Hepatocyte (in vitro differentiated cells): Measurements from ENCODE around the gene ZNF222. TPM values are rescaled to one million over a fixed set of nuclear protein-coding genes. Genes with fewer than 3 reads are reported as not detected.

Experiments
- DNase-seq: peaks from one replicate; pipeline ENCODE4 v3.0.0-alpha.2; 2016; ENCODE audit warnings: low spot score
- H2AFZ ChIP-seq: fragments of 200-600 bp; sonication (generic); 2 replicates; pipeline ENCODE4 v1.6.0; 2016; ENCODE audit warnings: antibody characterized with exemption, mild to moderate bottlenecking
- H3K27ac ChIP-seq: fragments of 200-600 bp; sonication (generic); 2 replicates; pipeline ENCODE4 v1.5.1; 2016; ENCODE audit warnings: mild to moderate bottlenecking
- H3K27me3 ChIP-seq: fragments of 200-600 bp; sonication (generic); 2 replicates; pipeline ENCODE4 v1.6.1; 2016
- H3K36me3 ChIP-seq: fragments of 200-600 bp; sonication (generic); replicated peaks from 2 replicates; pipeline ENCODE4 v1.5.1; 2016; ENCODE audit warnings: low read depth; ENCODE audit not compliant: insufficient read depth
- H3K4me1 ChIP-seq: fragments of 200-600 bp; sonication (generic); 2 replicates; pipeline ENCODE4 v1.5.1; 2016; ENCODE audit warnings: mild to moderate bottlenecking, moderate library complexity; ENCODE audit not compliant: insufficient read depth
- H3K4me2 ChIP-seq: fragments of 200-600 bp; sonication (generic); 2 replicates; pipeline ENCODE4 v1.6.0; 2016
- H3K4me3 ChIP-seq: fragments of 200-600 bp; sonication (generic); 2 replicates; pipeline ENCODE4 v1.5.1; 2016; ENCODE audit warnings: mild to moderate bottlenecking
- H3K79me2 ChIP-seq: fragments of 200-600 bp; sonication (generic); 2 replicates; pipeline ENCODE4 v1.6.0; 2017; ENCODE audit warnings: mild to moderate bottlenecking
- H3K9me2 ChIP-seq: fragments of 200-600 bp; sonication (generic); replicated peaks from 2 replicates; pipeline ENCODE4 v1.6.0; 2017; ENCODE audit warnings: mild to moderate bottlenecking; ENCODE audit not compliant: insufficient read depth
- H3K9me3 ChIP-seq: fragments of 200-600 bp; sonication (generic); 2 replicates; pipeline ENCODE4 v1.5.1; 2016; ENCODE audit warnings: low read depth, mild to moderate bottlenecking
- H4K20me1 ChIP-seq: fragments of 200-600 bp; sonication (generic); 2 replicates; pipeline ENCODE4 v1.6.0; 2016; ENCODE audit warnings: mild to moderate bottlenecking; ENCODE audit not compliant: insufficient read depth, poor library complexity, severe bottlenecking
- CTCF ChIP-seq: fragments of 200-600 bp; sonication (generic); IDR thresholded peaks from 2 replicates; pipeline ENCODE4 v1.5.1; 2016; ENCODE audit warnings: antibody characterized with exemption, mild to moderate bottlenecking; ENCODE audit not compliant: poor library complexity
- EZH2 ChIP-seq: fragments of 200-600 bp; sonication (generic); IDR thresholded peaks from 2 replicates; pipeline ENCODE4 v1.6.1; 2016; ENCODE audit warnings: antibody characterized with exemption, mild to moderate bottlenecking, borderline replicate concordance
- EZH2phosphoT487 ChIP-seq: fragments of 200-600 bp; sonication (generic); IDR thresholded peaks from one replicate; pipeline ENCODE4 v1.6.1; 2018; ENCODE audit warnings: antibody characterized with exemption, mild to moderate bottlenecking, low read depth, moderate library complexity; ENCODE audit not compliant: unreplicated experiment, severe bottlenecking
- whole genome bisulfite sequencing: methylation state at CpG from one replicate; pipeline ENCODE4 v1.1.6; 2016; ENCODE audit warnings: low lambda C conversion rate; ENCODE audit errors: missing lambda C conversion rate; 5-methylcytosine and 5-hydroxymethylcytosine counted together
- polyA plus RNA-seq: library from polyadenylated mRNA; unstranded; fragments of >200 nt; fragmentation: Nextera tagmentation; extraction: Ambion mirVana; gene quantifications from 2 replicates; pipeline ENCODE4 v1.2.1, GENCODE V29; 2016
- total RNA-seq: library from RNA; depleted of rRNA; stranded (reverse); fragments of >200 nt; gene quantifications from 2 replicates; pipeline ENCODE4 v1.2.3, GENCODE V29; 2014

ZNF222 gene
- total and polyA plus RNA-seq, 2 experiments from 2014 or later: 1.8 to 6.3 TPM

GRCh38 chr19:44005973-44006372 is 19.2 kb upstream of the ZNF222 start:
- no peak for DNase-seq
- Histone ChIP-seq H3K4me1 (peaks cover 10% of the 10 kb centered on the region), H3K27ac (no peak overlapping the region), H4K20me1 (no peaks in the 10 kb centered on the region), H3K79me2 (peaks cover 26% of the 10 kb centered on the region), H3K9me2 (no peaks in the 10 kb centered on the region), H2AFZ (no peak overlapping the region), H3K9me3 (peaks cover 35% of the 10 kb centered on the region), H3K4me2 (no peak overlapping the region), H3K4me3 (no peak overlapping the region), H3K27me3 (no peaks in the 10 kb centered on the region), H3K36me3 (peaks cover 16% of the 10 kb centered on the region)
- WGBS: 100% methylated on average over 1 of the region's 1 CpG
- TF ChIP-seq CTCF (no peak), EZH2phosphoT487 (no peak), EZH2 (no peak)

GRCh38 chr19:44007473-44007872 is 17.7 kb upstream of the ZNF222 start:
- 98% methylated on average over 6 of the region's 6 CpGs for WGBS
- peaks cover 26% of the 10 kb centered on the region for H3K79me2 ChIP-seq
- no peak for DNase-seq
- no peak overlapping the region for H3K27ac ChIP-seq
- H3K4me1 ChIP-seq: peaks cover 5% of the 10 kb centered on the region
- no peaks in the 10 kb centered on the region for H3K9me2 ChIP-seq
- no peak for TF ChIP-seq CTCF
- no peak for TF ChIP-seq EZH2phosphoT487
- no peak for TF ChIP-seq EZH2
- peaks cover 44% of the 10 kb centered on the region for H3K9me3 ChIP-seq
- no peaks in the 10 kb centered on the region for H4K20me1 ChIP-seq
- H2AFZ ChIP-seq: no peak overlapping the region
- no peaks in the 10 kb centered on the region for H3K27me3 ChIP-seq
- no peak overlapping the region for H3K4me2 ChIP-seq
- peaks cover 17% of the 10 kb centered on the region for H3K36me3 ChIP-seq
- no peak overlapping the region for H3K4me3 ChIP-seq

- no peaks in the 10 kb centered on the region for H4K20me1 ChIP-seq
- peaks cover 9% of the 10 kb centered on the region for H3K79me2 ChIP-seq
- H2AFZ ChIP-seq: no peak overlapping the region
- WGBS: 97% methylated on average over 5 of the region's 5 CpGs
- peaks cover 44% of the 10 kb centered on the region for H3K9me3 ChIP-seq
- H3K9me2 ChIP-seq: no peaks in the 10 kb centered on the region
- H3K4me3 ChIP-seq: no peak overlapping the region
- H3K36me3 ChIP-seq: peaks cover 17% of the 10 kb centered on the region
- H3K27me3 ChIP-seq: no peaks in the 10 kb centered on the region
- H3K4me1 ChIP-seq: no peaks in the 10 kb centered on the region
- no peak for DNase-seq
- no peak for TF ChIP-seq CTCF
- TF ChIP-seq EZH2: no peak
- TF ChIP-seq EZH2phosphoT487: no peak
- H3K27ac ChIP-seq: no peak overlapping the region
- H3K4me2 ChIP-seq: no peak overlapping the region
Observed at GRCh38 chr19:44010468-44010867, 14.7 kb upstream of the ZNF222 start.

- no peak overlapping the region for H2AFZ ChIP-seq
- H3K9me2 ChIP-seq: no peaks in the 10 kb centered on the region
- no peaks in the 10 kb centered on the region for H3K79me2 ChIP-seq
- H3K27ac ChIP-seq: no peak overlapping the region
- 53% methylated on average over 2 of the region's 2 CpGs for WGBS
- H3K36me3 ChIP-seq: no peaks in the 10 kb centered on the region
- peaks cover under 1% of the 10 kb centered on the region for H3K4me1 ChIP-seq
- no peaks in the 10 kb centered on the region for H4K20me1 ChIP-seq
- no peak for DNase-seq
- TF ChIP-seq CTCF (no peak), EZH2phosphoT487 (no peak), EZH2 (no peak)
- no peak overlapping the region for H3K4me2 ChIP-seq
- H3K27me3 ChIP-seq: no peaks in the 10 kb centered on the region
- H3K4me3 ChIP-seq: no peak overlapping the region
- H3K9me3 ChIP-seq: no peaks in the 10 kb centered on the region
Observed at GRCh38 chr19:44019498-44019897, 5.7 kb upstream of the ZNF222 start.
